Parathyroid adenoma (tissue), 2 donors: Measurements from ENCODE around the gene DPF3.

Source experiments
- H2AFZ ChIP-seq: fragments of 300-600 bp; sonication (generic); one replicate; pipeline ENCODE4 v1.7.0; 2017; ENCODE audit warnings: antibody characterized with exemption, mild to moderate bottlenecking
- H3K27ac ChIP-seq: fragments of 300-600 bp; sonication (generic); one replicate; pipeline ENCODE4 v1.7.0; 2017
- H3K27me3 ChIP-seq: fragments of 300-600 bp; sonication (generic); one replicate; pipeline ENCODE4 v1.7.0; 2017; ENCODE audit warnings: low read length; ENCODE audit not compliant: control insufficient read depth, insufficient read depth
- H3K36me3 ChIP-seq: fragments of 300-600 bp; sonication (generic); one replicate; pipeline ENCODE4 v1.7.0; 2017; ENCODE audit warnings: low read length; ENCODE audit not compliant: control insufficient read depth, insufficient read depth
- H3K4me1 ChIP-seq: fragments of 300-600 bp; sonication (generic); one replicate; pipeline ENCODE4 v1.7.0; 2017; ENCODE audit warnings: control low read depth
- H3K4me2 ChIP-seq: fragments of 300-600 bp; sonication (generic); one replicate; pipeline ENCODE4 v1.7.0; 2017; ENCODE audit warnings: low read length
- H3K4me3 ChIP-seq: fragments of 300-600 bp; sonication (generic); one replicate; pipeline ENCODE4 v1.7.0; 2017; ENCODE audit warnings: low read depth, low read length
- H3K79me2 ChIP-seq: fragments of 300-600 bp; sonication (generic); one replicate; pipeline ENCODE4 v1.7.0; 2017; ENCODE audit warnings: control low read depth
- H3K9ac ChIP-seq: fragments of 300-600 bp; sonication (generic); one replicate; pipeline ENCODE4 v1.7.0; 2017; ENCODE audit warnings: mild to moderate bottlenecking
- H3K9me3 ChIP-seq: fragments of 300-600 bp; sonication (generic); one replicate; pipeline ENCODE4 v1.7.0; 2017; ENCODE audit warnings: low read length; ENCODE audit not compliant: control insufficient read depth
- CTCF ChIP-seq: fragments of 300-600 bp; sonication (generic); IDR thresholded peaks from one replicate; pipeline ENCODE4 v1.7.0; 2017; ENCODE audit warnings: antibody characterized with exemption, mild to moderate bottlenecking
- donor health status: primary hyperparathyroidism.

DPF3 gene

GRCh38 chr14:72686101-72686500 is 207.8 kb downstream of the DPF3 start:
- H2AFZ ChIP-seq = no peak overlapping the region
- no peak overlapping the region for H3K4me3 ChIP-seq
- no peak for TF ChIP-seq CTCF
- H3K27ac ChIP-seq = no peak overlapping the region
- H3K36me3 ChIP-seq = no peaks in the 10 kb centered on the region
- H3K9ac ChIP-seq = no peak overlapping the region
- no peaks in the 10 kb centered on the region for H3K9me3 ChIP-seq
- no peak overlapping the region for H3K4me2 ChIP-seq
- H3K4me1 ChIP-seq = peaks cover 28% of the 10 kb centered on the region
- no peaks in the 10 kb centered on the region for H3K27me3 ChIP-seq
- no peaks in the 10 kb centered on the region for H3K79me2 ChIP-seq

- no peak for TF ChIP-seq CTCF
- no peaks in the 10 kb centered on the region for H3K79me2 ChIP-seq
- no peak overlapping the region for H3K4me3 ChIP-seq
- H3K9ac ChIP-seq = no peak overlapping the region
- no peak overlapping the region for H2AFZ ChIP-seq
- no peaks in the 10 kb centered on the region for H3K9me3 ChIP-seq
- peaks cover 21% of the 10 kb centered on the region for H3K4me1 ChIP-seq
- H3K27ac ChIP-seq = no peak overlapping the region
- no peaks in the 10 kb centered on the region for H3K36me3 ChIP-seq
- H3K4me2 ChIP-seq = no peak overlapping the region
- H3K27me3 ChIP-seq = no peaks in the 10 kb centered on the region
Measured at GRCh38 chr14:72685456-72685855, 208.4 kb downstream of the DPF3 start.

- no peak for TF ChIP-seq CTCF
- Histone ChIP-seq H3K79me2 (no peaks in the 10 kb centered on the region), H3K27me3 (no peaks in the 10 kb centered on the region), H3K36me3 (no peaks in the 10 kb centered on the region), H3K4me3 (no peak overlapping the region), H3K4me1 (peaks cover 14% of the 10 kb centered on the region), H3K27ac (no peak overlapping the region), H2AFZ (no peak overlapping the region), H3K9me3 (no peaks in the 10 kb centered on the region), H3K4me2 (no peak overlapping the region), H3K9ac (no peak overlapping the region)
Measured at GRCh38 chr14:72683787-72684186, 210.1 kb downstream of the DPF3 start.

- Histone ChIP-seq H3K4me2 (peak overlapping the region; percentile 3), H3K79me2 (no peaks in the 10 kb centered on the region), H3K9me3 (no peaks in the 10 kb centered on the region)
Measured at GRCh38 chr14:72682188-72682587, 211.7 kb downstream of the DPF3 start.

More at GRCh38 chr14:72682188-72682587, 211.7 kb downstream of the DPF3 start:
- H3K27ac ChIP-seq = peak overlapping the region; percentile 1
- H3K4me1 ChIP-seq = peaks cover 10% of the 10 kb centered on the region
- no peak overlapping the region for H3K9ac ChIP-seq
- no peaks in the 10 kb centered on the region for H3K27me3 ChIP-seq
- no peaks in the 10 kb centered on the region for H3K36me3 ChIP-seq
- no peak overlapping the region for H3K4me3 ChIP-seq
- no peak for TF ChIP-seq CTCF
- peak overlapping the region; percentile 7 for H2AFZ ChIP-seq
